Brain microvascular endothelial cell (primary cell): ENCODE results near the gene CLCA1.

Source experiments
- DNase-seq: peaks from one replicate; pipeline ENCODE4 v3.0.0-alpha.2; 2020
- H3K27ac ChIP-seq: fragments of 250-450 bp; sonication (Bioruptor Pico); 2 replicates; pipeline ENCODE4 v1.5.1; 2020; ENCODE audit warnings: mild to moderate bottlenecking, moderate library complexity
- H3K27me3 ChIP-seq: fragments of 250-450 bp; sonication (Bioruptor Pico); replicated peaks from 2 replicates; pipeline ENCODE4 v1.5.1; 2020; ENCODE audit warnings: mild to moderate bottlenecking
- H3K36me3 ChIP-seq: fragments of 250-450 bp; sonication (Bioruptor Pico); replicated peaks from 2 replicates; pipeline ENCODE4 v1.5.1; 2020; ENCODE audit warnings: mild to moderate bottlenecking
- H3K4me3 ChIP-seq: 2 replicates; pipeline ENCODE4 v1.5.1; 2011; ENCODE audit warnings: low read depth, mild to moderate bottlenecking, control low read depth, low read length, moderate library complexity
- in situ Hi-C: cut with HindIII; loops from 2 replicates; pipeline ENCODE4 v1.10.0; 2017; ENCODE audit warnings: low sequenced_read_pairs, low pct_ligation_motif_present
- TF ChIP-seq, protein P1 (sequence below): IDR thresholded peaks from 2 replicates; pipeline ENCODE4 v1.5.1; 2011; ENCODE audit warnings: low read depth, mild to moderate bottlenecking, moderate library complexity, low read length, control low read depth, inconsistent platforms; ENCODE audit errors: missing control alignments

CLCA1 gene

DNA sequence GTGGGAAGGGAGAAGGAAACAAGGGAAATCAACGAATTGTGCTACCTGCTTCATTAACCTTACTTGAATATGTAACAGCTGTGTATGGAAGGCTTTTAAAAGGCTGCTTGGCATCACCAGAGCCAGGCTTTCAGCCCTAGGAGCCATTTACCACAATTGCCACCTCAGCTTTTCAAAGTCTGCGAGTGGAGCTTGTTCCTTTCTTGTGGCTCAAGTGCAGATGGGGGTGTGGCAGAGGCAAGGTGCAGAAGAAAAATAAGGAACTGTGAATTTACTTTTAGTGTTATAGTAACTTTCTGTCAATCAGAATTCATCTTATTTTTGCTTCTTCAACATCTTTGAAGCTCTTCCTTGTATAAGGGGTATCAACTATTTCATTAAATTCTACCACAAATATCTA is 27.1 kb upstream of the CLCA1 start:
- Histone ChIP-seq H3K27ac (no peak overlapping the region), H3K36me3 (no peaks in the 10 kb centered on the region), H3K4me3 (no peak overlapping the region), H3K27me3 (no peaks in the 10 kb centered on the region)
- no peak for DNase-seq
- in situ Hi-C loops, result no loop called here
- TF ChIP-seq, protein P1, sequence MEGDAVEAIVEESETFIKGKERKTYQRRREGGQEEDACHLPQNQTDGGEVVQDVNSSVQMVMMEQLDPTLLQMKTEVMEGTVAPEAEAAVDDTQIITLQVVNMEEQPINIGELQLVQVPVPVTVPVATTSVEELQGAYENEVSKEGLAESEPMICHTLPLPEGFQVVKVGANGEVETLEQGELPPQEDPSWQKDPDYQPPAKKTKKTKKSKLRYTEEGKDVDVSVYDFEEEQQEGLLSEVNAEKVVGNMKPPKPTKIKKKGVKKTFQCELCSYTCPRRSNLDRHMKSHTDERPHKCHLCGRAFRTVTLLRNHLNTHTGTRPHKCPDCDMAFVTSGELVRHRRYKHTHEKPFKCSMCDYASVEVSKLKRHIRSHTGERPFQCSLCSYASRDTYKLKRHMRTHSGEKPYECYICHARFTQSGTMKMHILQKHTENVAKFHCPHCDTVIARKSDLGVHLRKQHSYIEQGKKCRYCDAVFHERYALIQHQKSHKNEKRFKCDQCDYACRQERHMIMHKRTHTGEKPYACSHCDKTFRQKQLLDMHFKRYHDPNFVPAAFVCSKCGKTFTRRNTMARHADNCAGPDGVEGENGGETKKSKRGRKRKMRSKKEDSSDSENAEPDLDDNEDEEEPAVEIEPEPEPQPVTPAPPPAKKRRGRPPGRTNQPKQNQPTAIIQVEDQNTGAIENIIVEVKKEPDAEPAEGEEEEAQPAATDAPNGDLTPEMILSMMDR, result no peak

DNA sequence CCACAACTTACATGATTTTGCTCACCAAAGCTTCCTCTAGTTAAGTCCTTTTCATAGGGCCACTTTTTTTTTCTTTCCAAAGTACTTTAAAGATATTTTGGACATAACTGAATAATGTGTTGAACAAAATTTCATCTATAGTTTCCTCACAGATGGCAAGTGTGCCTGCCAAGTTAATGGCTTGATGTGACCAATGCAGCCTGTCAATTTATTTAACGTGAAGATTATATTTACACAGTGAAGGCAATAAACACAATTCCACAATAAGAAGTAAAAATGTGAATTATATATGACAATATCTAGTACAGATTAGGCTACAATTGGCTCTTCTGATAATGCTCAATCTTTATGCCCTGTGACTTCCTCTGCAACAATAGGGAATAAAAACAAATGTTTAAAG is 26.7 kb upstream of the CLCA1 start:
- H3K4me3 ChIP-seq, result no peak overlapping the region
- DNase-seq, result no peak
- H3K27me3 ChIP-seq, result no peaks in the 10 kb centered on the region
- TF ChIP-seq, protein P1, result no peak
- no peak overlapping the region for H3K27ac ChIP-seq
- in situ Hi-C loops, result no loop called here
- H3K36me3 ChIP-seq, result no peaks in the 10 kb centered on the region

DNA sequence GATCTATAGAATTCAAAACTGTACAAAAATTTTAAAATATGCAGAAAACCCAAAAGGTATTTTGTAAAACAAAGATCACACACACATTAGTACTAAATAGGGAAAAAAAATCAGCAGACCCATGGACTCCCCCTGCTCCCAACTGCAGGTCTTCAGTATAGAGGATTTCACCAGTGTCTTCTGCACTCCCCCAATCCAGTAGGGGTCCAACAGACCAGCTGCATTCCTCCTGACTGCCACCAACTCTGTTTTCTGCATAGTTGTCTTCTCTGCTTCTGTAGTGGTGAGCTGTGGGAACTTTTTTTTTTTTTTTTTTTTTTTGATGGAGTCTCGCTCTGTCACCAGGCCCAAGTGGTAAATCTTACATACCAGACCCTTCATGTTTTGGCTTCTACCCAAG is 22.8 kb upstream of the CLCA1 start:
- TF ChIP-seq, protein P1, result no peak
- no peaks in the 10 kb centered on the region for H3K27me3 ChIP-seq
- DNase-seq, result no peak
- H3K4me3 ChIP-seq, result no peak overlapping the region
- in situ Hi-C loops, result no loop called here
- no peak overlapping the region for H3K27ac ChIP-seq
- H3K36me3 ChIP-seq, result no peaks in the 10 kb centered on the region

DNA sequence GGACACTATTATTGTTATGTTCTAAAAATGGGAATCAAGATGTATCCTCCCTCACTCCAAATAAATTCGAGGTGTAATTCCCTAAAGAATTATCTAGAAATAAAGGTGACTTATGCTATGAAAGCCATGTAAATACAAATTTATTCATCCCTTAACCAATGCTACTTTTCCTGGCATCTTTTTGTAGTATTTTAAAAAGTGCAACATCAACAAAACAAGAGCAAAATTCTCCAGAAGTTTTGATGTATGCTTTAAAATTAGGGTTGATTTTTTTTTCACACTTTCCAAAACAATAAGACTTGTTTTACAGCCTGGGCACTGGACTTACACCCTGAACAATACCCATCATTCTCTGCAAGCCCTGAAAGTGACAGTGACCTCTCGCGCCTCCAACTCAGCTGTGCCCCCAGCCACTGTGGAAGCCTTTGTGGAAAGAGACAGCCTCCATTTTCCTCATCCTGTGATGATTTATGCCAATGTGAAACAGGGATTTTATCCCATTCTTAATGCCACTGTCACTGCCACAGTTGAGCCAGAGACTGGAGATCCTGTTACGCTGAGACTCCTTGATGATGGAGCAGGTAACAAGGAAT is 21.4 kb upstream of the CLCA1 start:
- in situ Hi-C loops, result no loop called here
- H3K27me3 ChIP-seq, result no peaks in the 10 kb centered on the region

DNA sequence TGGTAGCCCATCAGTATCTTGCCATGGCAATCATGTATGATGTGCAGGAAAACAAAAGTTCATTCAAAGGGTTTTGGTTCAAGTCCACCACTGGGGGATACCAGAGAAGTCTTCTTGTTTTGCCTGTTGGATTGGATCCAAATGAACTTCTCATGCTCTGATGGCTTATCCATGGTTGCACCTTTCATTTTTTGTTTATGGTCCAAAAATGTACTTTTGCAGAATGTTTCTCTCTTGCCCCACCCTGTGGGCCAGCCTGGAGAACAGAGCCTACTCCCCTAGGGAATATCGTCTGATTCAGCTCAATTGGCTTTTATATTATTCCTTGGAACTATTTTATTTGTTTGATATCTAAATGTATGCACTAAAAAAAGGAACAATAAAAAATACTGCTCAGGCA is 20.1 kb upstream of the CLCA1 start:
- DNase-seq, result no peak
- Histone ChIP-seq H3K27ac (no peak overlapping the region), H3K4me3 (no peak overlapping the region), H3K27me3 (no peaks in the 10 kb centered on the region), H3K36me3 (no peaks in the 10 kb centered on the region)
- in situ Hi-C loops, result no loop called here
- TF ChIP-seq, protein P1, result no peak

More for the DNA sequence above, 21.4 kb upstream of the CLCA1 start:
- TF ChIP-seq, protein P1, result no peak
- no peak for DNase-seq
- Histone ChIP-seq H3K4me3 (no peak overlapping the region), H3K36me3 (no peaks in the 10 kb centered on the region), H3K27ac (no peak overlapping the region)

DNA sequence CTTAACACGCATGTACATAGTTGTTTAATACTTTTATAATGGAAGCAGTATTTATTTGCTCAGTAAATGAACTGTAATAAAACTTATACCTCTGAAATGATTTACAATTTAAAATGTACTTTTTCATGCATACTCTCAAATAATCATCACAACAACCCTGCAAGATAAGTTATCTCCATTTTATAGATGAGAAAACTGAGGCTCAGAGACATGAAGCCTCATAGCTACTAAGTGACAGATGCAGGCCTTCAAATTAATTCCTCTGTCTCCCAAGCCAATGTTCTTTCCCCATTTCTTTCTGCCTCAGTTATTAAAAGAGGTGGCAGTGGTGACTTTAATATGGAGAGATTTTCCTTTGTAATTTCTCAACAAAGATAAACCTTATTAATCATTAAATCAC is 19.6 kb upstream of the CLCA1 start:
- in situ Hi-C loops, result no loop called here
- TF ChIP-seq, protein P1, result no peak
- no peak for DNase-seq

More for the DNA sequence above, 19.6 kb upstream of the CLCA1 start:
- no peaks in the 10 kb centered on the region for H3K27me3 ChIP-seq
- H3K27ac ChIP-seq, result no peak overlapping the region
- no peaks in the 10 kb centered on the region for H3K36me3 ChIP-seq
- no peak overlapping the region for H3K4me3 ChIP-seq
